GM23338 (cell line): ENCODE results near the gene RRP8. TPM values are rescaled to one million over a fixed set of nuclear protein-coding genes. Genes with fewer than 3 reads are reported as not detected.

Experiments
- ATAC-seq: fragments of 200-7000 bp; cut with Tn5 transposase; 3 replicates; pipeline ENCODE4 v1.9.1; 2020
- DNase-seq: peaks from one replicate; pipeline ENCODE4 v3.0.0-alpha.2; 2015; ENCODE audit warnings: low spot score
- H2AFZ ChIP-seq: fragments of 200-600 bp; sonication (generic); 2 replicates; pipeline ENCODE4 v1.8.0; 2016; ENCODE audit warnings: antibody characterized with exemption, mild to moderate bottlenecking, moderate library complexity
- H3F3A ChIP-seq: fragments of 200-600 bp; sonication (generic); replicated peaks from 2 replicates; pipeline ENCODE4 v1.8.0; 2017; ENCODE audit warnings: antibody characterized with exemption, mixed run types, low read depth
- H3K27ac ChIP-seq: fragments of 200-600 bp; sonication (generic); 2 replicates; pipeline ENCODE4 v1.6.1; 2016; ENCODE audit warnings: low read depth
- H3K27me3 ChIP-seq: fragments of 200-600 bp; sonication (generic); 2 replicates; pipeline ENCODE4 v1.8.0; 2016; ENCODE audit warnings: mild to moderate bottlenecking, mixed run types, moderate library complexity; ENCODE audit not compliant: insufficient read depth
- H3K36me3 ChIP-seq: fragments of 200-600 bp; sonication (generic); 2 replicates; pipeline ENCODE4 v1.8.0; 2016; ENCODE audit warnings: mild to moderate bottlenecking; ENCODE audit not compliant: insufficient read depth
- H3K4me1 ChIP-seq: fragments of 200-600 bp; sonication (generic); 2 replicates; pipeline ENCODE4 v1.8.0; 2016; ENCODE audit warnings: mild to moderate bottlenecking, moderate library complexity; ENCODE audit not compliant: insufficient read depth
- H3K4me2 ChIP-seq: fragments of 200-600 bp; sonication (generic); 2 replicates; pipeline ENCODE4 v1.7.1; 2017; ENCODE audit warnings: mixed run types
- H3K4me3 ChIP-seq: fragments of 200-600 bp; sonication (generic); 2 replicates; pipeline ENCODE4 v1.6.1; 2016; ENCODE audit warnings: mixed run types
- H3K79me2 ChIP-seq: fragments of 200-600 bp; sonication (generic); replicated peaks from 2 replicates; pipeline ENCODE4 v1.8.0; 2017; ENCODE audit warnings: mild to moderate bottlenecking; ENCODE audit not compliant: insufficient read depth
- H3K9me2 ChIP-seq: fragments of 200-600 bp; sonication (generic); 2 replicates; pipeline ENCODE4 v1.8.0; 2017; ENCODE audit not compliant: insufficient read depth
- H4K20me1 ChIP-seq: fragments of 200-600 bp; sonication (generic); replicated peaks from 2 replicates; pipeline ENCODE4 v1.8.0; 2017; ENCODE audit warnings: mild to moderate bottlenecking; ENCODE audit not compliant: insufficient read depth
- H3K27ac Mint-ChIP-seq: 2 replicates; pipeline ENCODE4 v1.8.0; 2020; ENCODE audit warnings: inconsistent platforms, mild to moderate bottlenecking, moderate library complexity, mixed read lengths
- H3K27me3 Mint-ChIP-seq: 3 replicates; pipeline ENCODE4 v1.8.0; 2022; ENCODE audit warnings: low read depth, mild to moderate bottlenecking, moderate library complexity, mixed read lengths, inconsistent platforms; ENCODE audit not compliant: insufficient read depth, poor library complexity
- H3K36me3 Mint-ChIP-seq: 3 replicates; pipeline ENCODE4 v1.8.0; 2021; ENCODE audit warnings: low read depth, mild to moderate bottlenecking, inconsistent platforms, moderate library complexity, mixed read lengths
- H3K4me1 Mint-ChIP-seq: 3 replicates; pipeline ENCODE4 v1.8.0; 2020; ENCODE audit warnings: mild to moderate bottlenecking, inconsistent platforms, mixed read lengths
- H3K4me3 Mint-ChIP-seq: 3 replicates; pipeline ENCODE4 v1.8.0; 2021; ENCODE audit warnings: moderate library complexity, mild to moderate bottlenecking, inconsistent platforms, mixed read lengths
- H3K9me3 Mint-ChIP-seq: 3 replicates; pipeline ENCODE4 v1.8.0; 2020; ENCODE audit warnings: moderate library complexity, mild to moderate bottlenecking, inconsistent platforms, mixed read lengths
- CREB1 ChIP-seq: fragments of 250-450 bp; sonication (Bioruptor Pico); IDR thresholded peaks from 2 replicates; pipeline ENCODE4 v1.5.0; 2020; ENCODE audit warnings: low read depth, mild to moderate bottlenecking, moderate library complexity
- EZH2 ChIP-seq: fragments of 200-600 bp; sonication (generic); IDR thresholded peaks from one replicate; pipeline ENCODE4 v1.8.0; 2017; ENCODE audit warnings: antibody characterized with exemption, mild to moderate bottlenecking, low read depth; ENCODE audit not compliant: unreplicated experiment
- EZH2phosphoT487 ChIP-seq: fragments of 200-600 bp; sonication (generic); IDR thresholded peaks from one replicate; pipeline ENCODE4 v1.8.1; 2018; ENCODE audit warnings: antibody characterized with exemption; ENCODE audit not compliant: unreplicated experiment
- JUNB ChIP-seq: IDR thresholded peaks from one replicate; pipeline ENCODE4 v1.6.1; 2016; ENCODE audit warnings: antibody characterized with exemption; ENCODE audit not compliant: unreplicated experiment
- NANOG ChIP-seq: IDR thresholded peaks from 2 replicates; pipeline ENCODE4 v1.6.1; 2016; ENCODE audit warnings: antibody characterized with exemption, borderline replicate concordance
- POLR2AphosphoS5 ChIP-seq: IDR thresholded peaks from 2 replicates; pipeline ENCODE4 v1.6.1; 2016; ENCODE audit warnings: antibody characterized with exemption, low read depth
- STAT1 ChIP-seq: IDR thresholded peaks from one replicate; pipeline ENCODE4 v1.6.1; 2016; ENCODE audit warnings: antibody characterized with exemption; ENCODE audit not compliant: unreplicated experiment
- ZNF114 ChIP-seq: fragments of 250-450 bp; sonication (Bioruptor Pico); IDR thresholded peaks from 2 replicates; pipeline ENCODE4 v1.5.0; 2020; ENCODE audit warnings: mild to moderate bottlenecking, moderate library complexity
- ZNF331 ChIP-seq: fragments of 250-450 bp; sonication (Bioruptor Pico); IDR thresholded peaks from 2 replicates; pipeline ENCODE4 v1.5.0; 2020; ENCODE audit warnings: low read depth, mild to moderate bottlenecking, moderate library complexity
- ZNF462 ChIP-seq: fragments of 250-450 bp; sonication (Bioruptor Pico); IDR thresholded peaks from 2 replicates; pipeline ENCODE4 v1.5.0; 2020; ENCODE audit warnings: mild to moderate bottlenecking, moderate library complexity
- polyA plus RNA-seq: library from polyadenylated mRNA; unstranded; fragments of >200 nt; fragmentation: Nextera tagmentation; extraction: Ambion mirVana; gene quantifications from 2 replicates; pipeline ENCODE4 v1.2.1, GENCODE V29; 2016
- total RNA-seq: library from RNA; depleted of rRNA; stranded (reverse); fragments of >200 nt; shearing (Covaris generic); gene quantifications from 2 replicates; pipeline ENCODE4 v1.2.3, GENCODE V29; 2014
- TF ChIP-seq, protein P1 (sequence below): IDR thresholded peaks from 2 replicates; pipeline ENCODE4 v1.6.1; 2016; ENCODE audit warnings: antibody characterized with exemption
- TF ChIP-seq, protein P2 (sequence below), 2 experiments: fragments of 200-600 bp in 1 of 2; sonication (generic) in 1 of 2; conservative IDR thresholded peaks; 2 replicates each; pipeline versions ENCODE4 v1.5.1 to v1.6.1; 2016 to 2017; ENCODE audit warnings: antibody characterized with exemption in 2 of 2, low read depth in 2 of 2, mild to moderate bottlenecking in 2 of 2, moderate library complexity in 1 of 2
- TF ChIP-seq, protein P3 (sequence below): IDR thresholded peaks from one replicate; pipeline ENCODE4 v1.6.1; 2018; ENCODE audit warnings: antibody characterized with exemption; ENCODE audit not compliant: unreplicated experiment

Gene RRP8
- total and polyA plus RNA-seq, 2 experiments from 2014 or later, result 7.4 to 13.7 TPM

- Histone ChIP-seq H3K27ac (no peak overlapping the region), H3K27me3 (no peaks in the 10 kb centered on the region), H3K4me1 (peaks cover 9% of the 10 kb centered on the region), H2AFZ (no peak overlapping the region), H3K4me2 (no peak overlapping the region), H3K79me2 (peaks cover 9% of the 10 kb centered on the region; the same call in 1 of the 2 replicates), H3K4me3 (no peak overlapping the region), H4K20me1 (no peaks in the 10 kb centered on the region), H3F3A (no peaks in the 10 kb centered on the region), H3K36me3 (no peaks in the 10 kb centered on the region), H3K9me2 (no peaks in the 10 kb centered on the region)
- Mint-ChIP-seq H3K4me3 (no peak overlapping the region), H3K27ac (no peak overlapping the region), H3K27me3 (peaks cover 8% of the 10 kb centered on the region), H3K36me3 (peaks cover 7% of the 10 kb centered on the region; the same call in 2 of the 3 replicates), H3K4me1 (no peaks in the 10 kb centered on the region), H3K9me3 (no peaks in the 10 kb centered on the region)
- TF ChIP-seq, protein P1, sequence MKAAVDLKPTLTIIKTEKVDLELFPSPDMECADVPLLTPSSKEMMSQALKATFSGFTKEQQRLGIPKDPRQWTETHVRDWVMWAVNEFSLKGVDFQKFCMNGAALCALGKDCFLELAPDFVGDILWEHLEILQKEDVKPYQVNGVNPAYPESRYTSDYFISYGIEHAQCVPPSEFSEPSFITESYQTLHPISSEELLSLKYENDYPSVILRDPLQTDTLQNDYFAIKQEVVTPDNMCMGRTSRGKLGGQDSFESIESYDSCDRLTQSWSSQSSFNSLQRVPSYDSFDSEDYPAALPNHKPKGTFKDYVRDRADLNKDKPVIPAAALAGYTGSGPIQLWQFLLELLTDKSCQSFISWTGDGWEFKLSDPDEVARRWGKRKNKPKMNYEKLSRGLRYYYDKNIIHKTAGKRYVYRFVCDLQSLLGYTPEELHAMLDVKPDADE, result no peak
- TF ChIP-seq POLR2AphosphoS5 (no peak), CREB1 (CRISPR knock-in tag) (no peak), NANOG (no peak), EZH2 (no peak), ZNF114 (CRISPR knock-in tag) (no peak), ZNF462 (CRISPR knock-in tag) (no peak), EZH2phosphoT487 (no peak), ZNF331 (CRISPR knock-in tag) (no peak), JUNB (no peak), STAT1 (no peak)
- TF ChIP-seq, protein P2, sequence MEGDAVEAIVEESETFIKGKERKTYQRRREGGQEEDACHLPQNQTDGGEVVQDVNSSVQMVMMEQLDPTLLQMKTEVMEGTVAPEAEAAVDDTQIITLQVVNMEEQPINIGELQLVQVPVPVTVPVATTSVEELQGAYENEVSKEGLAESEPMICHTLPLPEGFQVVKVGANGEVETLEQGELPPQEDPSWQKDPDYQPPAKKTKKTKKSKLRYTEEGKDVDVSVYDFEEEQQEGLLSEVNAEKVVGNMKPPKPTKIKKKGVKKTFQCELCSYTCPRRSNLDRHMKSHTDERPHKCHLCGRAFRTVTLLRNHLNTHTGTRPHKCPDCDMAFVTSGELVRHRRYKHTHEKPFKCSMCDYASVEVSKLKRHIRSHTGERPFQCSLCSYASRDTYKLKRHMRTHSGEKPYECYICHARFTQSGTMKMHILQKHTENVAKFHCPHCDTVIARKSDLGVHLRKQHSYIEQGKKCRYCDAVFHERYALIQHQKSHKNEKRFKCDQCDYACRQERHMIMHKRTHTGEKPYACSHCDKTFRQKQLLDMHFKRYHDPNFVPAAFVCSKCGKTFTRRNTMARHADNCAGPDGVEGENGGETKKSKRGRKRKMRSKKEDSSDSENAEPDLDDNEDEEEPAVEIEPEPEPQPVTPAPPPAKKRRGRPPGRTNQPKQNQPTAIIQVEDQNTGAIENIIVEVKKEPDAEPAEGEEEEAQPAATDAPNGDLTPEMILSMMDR (conservative IDR thresholded peaks at IDR 0.05; ENCODE audit: low read depth in 2 of 2), result no peak
- TF ChIP-seq, protein P3, sequence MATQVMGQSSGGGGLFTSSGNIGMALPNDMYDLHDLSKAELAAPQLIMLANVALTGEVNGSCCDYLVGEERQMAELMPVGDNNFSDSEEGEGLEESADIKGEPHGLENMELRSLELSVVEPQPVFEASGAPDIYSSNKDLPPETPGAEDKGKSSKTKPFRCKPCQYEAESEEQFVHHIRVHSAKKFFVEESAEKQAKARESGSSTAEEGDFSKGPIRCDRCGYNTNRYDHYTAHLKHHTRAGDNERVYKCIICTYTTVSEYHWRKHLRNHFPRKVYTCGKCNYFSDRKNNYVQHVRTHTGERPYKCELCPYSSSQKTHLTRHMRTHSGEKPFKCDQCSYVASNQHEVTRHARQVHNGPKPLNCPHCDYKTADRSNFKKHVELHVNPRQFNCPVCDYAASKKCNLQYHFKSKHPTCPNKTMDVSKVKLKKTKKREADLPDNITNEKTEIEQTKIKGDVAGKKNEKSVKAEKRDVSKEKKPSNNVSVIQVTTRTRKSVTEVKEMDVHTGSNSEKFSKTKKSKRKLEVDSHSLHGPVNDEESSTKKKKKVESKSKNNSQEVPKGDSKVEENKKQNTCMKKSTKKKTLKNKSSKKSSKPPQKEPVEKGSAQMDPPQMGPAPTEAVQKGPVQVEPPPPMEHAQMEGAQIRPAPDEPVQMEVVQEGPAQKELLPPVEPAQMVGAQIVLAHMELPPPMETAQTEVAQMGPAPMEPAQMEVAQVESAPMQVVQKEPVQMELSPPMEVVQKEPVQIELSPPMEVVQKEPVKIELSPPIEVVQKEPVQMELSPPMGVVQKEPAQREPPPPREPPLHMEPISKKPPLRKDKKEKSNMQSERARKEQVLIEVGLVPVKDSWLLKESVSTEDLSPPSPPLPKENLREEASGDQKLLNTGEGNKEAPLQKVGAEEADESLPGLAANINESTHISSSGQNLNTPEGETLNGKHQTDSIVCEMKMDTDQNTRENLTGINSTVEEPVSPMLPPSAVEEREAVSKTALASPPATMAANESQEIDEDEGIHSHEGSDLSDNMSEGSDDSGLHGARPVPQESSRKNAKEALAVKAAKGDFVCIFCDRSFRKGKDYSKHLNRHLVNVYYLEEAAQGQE, result no peak
- DNase-seq (no peak), ATAC-seq (no peak)
Measured at GRCh38 chr11:6621711-6622211, 18.3 kb upstream of the RRP8 start.
